ENCODE data around the gene SLC29A3. TPM values are rescaled to one million over a fixed set of nuclear protein-coding genes. Genes with fewer than 3 reads are reported as not detected.
A peak's percentile ranks its signal among the peaks of the same experiment; 100 is the strongest.

Gene SLC29A3
- total RNA-seq, 3 donors from 2014 or later (not counting 1 experiment from before 2014, with no cell fraction given) = 4.0 to 6.6 (median 5.3) TPM

DNA sequence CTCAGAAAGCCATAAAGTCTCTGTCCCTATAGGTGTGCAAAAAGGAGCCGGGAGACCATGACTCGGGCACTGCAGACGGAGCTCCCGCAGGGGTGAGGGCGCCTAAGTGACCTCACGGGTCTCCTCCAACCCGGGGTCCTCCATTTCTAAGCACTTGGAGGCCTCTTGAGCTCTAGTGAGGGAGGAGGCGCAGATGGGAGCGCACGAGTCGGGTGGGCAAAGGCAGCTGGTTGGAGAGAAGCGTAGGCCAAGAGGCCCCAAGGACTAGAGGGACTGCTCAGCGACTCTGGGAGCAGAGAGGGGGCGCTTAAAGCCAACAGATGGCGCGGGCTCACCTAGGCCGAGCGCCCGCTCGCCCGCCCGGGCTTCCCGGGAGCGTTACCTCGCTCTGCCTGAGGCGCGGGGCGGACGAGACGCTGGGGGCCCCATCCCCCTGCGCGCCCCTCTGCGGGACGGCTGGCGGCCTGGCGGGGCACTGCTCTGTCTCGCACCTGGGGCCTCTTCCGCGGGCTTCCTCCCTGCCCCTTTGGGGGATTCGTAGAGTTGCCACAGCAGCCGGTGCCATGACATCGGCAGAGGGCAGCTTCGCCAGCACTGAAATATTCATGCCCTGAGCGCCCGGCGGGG lies 77.1 kb downstream of the SLC29A3 start:
- ATAC-seq (peak; percentile 25 to 75 (median 66)), DNase-seq (peak in 1 of 2 donors; percentile 59)
- 16% methylated on average over 46 of the region's 46 CpGs for WGBS (ENCODE audit: insufficient coverage)
- H3K4me3 ChIP-seq (ENCODE audit: low read length) = peak overlapping the region; percentile 10
- H3K4me1 ChIP-seq (ENCODE audit: control insufficient read depth, insufficient read depth, low read length) = peaks cover 13% of the 10 kb centered on the region
- intact Hi-C loops (cut with micrococcal nuclease) = no loop called here
- Mint-ChIP-seq H3K4me1 (peaks cover 5 to 13% of the 10 kb centered on the region in 2 donors), H3K4me3 (peak overlapping the region; percentile 69), H3K27me3 (ENCODE audit: low read depth in 2 of 2) (peaks cover 51 to 66% of the 10 kb centered on the region in 2 donors), H3K36me3 (no peaks in the 10 kb centered on the region), H3K27ac (no peak overlapping the region), H3K9me3 (no peaks in the 10 kb centered on the region)
- TF ChIP-seq, protein P1, sequence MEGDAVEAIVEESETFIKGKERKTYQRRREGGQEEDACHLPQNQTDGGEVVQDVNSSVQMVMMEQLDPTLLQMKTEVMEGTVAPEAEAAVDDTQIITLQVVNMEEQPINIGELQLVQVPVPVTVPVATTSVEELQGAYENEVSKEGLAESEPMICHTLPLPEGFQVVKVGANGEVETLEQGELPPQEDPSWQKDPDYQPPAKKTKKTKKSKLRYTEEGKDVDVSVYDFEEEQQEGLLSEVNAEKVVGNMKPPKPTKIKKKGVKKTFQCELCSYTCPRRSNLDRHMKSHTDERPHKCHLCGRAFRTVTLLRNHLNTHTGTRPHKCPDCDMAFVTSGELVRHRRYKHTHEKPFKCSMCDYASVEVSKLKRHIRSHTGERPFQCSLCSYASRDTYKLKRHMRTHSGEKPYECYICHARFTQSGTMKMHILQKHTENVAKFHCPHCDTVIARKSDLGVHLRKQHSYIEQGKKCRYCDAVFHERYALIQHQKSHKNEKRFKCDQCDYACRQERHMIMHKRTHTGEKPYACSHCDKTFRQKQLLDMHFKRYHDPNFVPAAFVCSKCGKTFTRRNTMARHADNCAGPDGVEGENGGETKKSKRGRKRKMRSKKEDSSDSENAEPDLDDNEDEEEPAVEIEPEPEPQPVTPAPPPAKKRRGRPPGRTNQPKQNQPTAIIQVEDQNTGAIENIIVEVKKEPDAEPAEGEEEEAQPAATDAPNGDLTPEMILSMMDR (IDR thresholded peaks at IDR 0.05) = no peak
- no peaks in the 10 kb centered on the region for H3K9me3 ChIP-seq (ENCODE audit: control insufficient read depth, insufficient read depth, low read length)
- H3K36me3 ChIP-seq (ENCODE audit: control insufficient read depth, insufficient read depth, low read length) = no peaks in the 10 kb centered on the region
- no peak overlapping the region for H3K27ac ChIP-seq (ENCODE audit: low read length)
- peaks cover 26% of the 10 kb centered on the region for H3K27me3 ChIP-seq (ENCODE audit: control insufficient read depth, insufficient read depth, low read length)

DNA sequence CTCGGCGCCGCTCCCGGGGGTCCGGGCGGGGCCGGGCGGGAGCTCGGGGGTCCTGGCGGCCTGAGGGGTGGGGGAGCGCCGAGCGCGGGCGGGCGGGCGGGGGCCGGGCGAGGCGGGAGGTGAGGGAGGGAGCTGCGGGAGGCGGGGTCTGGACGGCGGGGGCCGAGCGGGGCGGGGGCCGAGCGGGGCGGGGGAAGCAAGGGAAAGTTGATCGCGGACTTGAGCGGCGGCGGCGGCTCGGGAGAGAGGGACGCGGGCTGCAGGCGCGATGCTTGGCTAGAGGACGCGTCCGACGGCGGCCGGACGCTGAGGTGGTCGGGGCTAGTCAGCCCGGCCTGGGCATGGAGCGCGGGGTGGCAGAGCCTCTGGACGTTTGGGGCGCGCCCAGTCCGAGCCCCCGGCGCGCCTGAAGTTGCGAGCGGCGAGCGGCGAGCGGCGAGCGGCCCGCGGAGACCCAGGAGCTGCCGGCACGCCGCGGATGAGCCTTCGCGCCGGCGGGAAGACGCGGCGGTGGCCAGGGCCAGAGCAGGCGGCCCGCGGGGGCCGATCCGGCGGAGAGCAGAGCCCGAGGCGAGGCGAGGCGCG lies 77.7 kb downstream of the SLC29A3 start, which contains the start of gene CDH23:
CDH23 (plus strand) TSS at position 210 of the 585 bp plus-strand sequence. CDS start 42,912 bp downstream, outside the sequence.
- no peaks in the 10 kb centered on the region for H3K9me3 Mint-ChIP-seq
- H3K36me3 Mint-ChIP-seq = no peaks in the 10 kb centered on the region
- peak within 1 kb of the TSS; percentile 10 for H3K4me3 ChIP-seq (ENCODE audit: low read length)
- intact Hi-C loops (cut with micrococcal nuclease) = no loop called here
- H3K27me3 ChIP-seq (ENCODE audit: control insufficient read depth, insufficient read depth, low read length) = peaks cover 26% of the 10 kb centered on the region
- peak within 1 kb of the TSS; percentile 72 for H3K4me3 Mint-ChIP-seq
- H3K4me1 ChIP-seq (ENCODE audit: control insufficient read depth, insufficient read depth, low read length) = peaks cover 13% of the 10 kb centered on the region
- no peak within 1 kb of the TSS for H3K27ac ChIP-seq (ENCODE audit: low read length)
- peak in 1 of 2 donors; percentile 15 for DNase-seq
- peaks cover 5 to 13% of the 10 kb centered on the region in 2 donors for H3K4me1 Mint-ChIP-seq
- TF ChIP-seq, protein P1 (IDR thresholded peaks at IDR 0.05) = no peak
- no peaks in the 10 kb centered on the region for H3K9me3 ChIP-seq (ENCODE audit: control insufficient read depth, insufficient read depth, low read length)
- peaks cover 45 to 60% of the 10 kb centered on the region in 2 donors for H3K27me3 Mint-ChIP-seq (ENCODE audit: low read depth in 2 of 2)
- under 1% methylated on average over 76 of the region's 91 CpGs for WGBS (ENCODE audit: insufficient coverage)
- no peaks in the 10 kb centered on the region for H3K36me3 ChIP-seq (ENCODE audit: control insufficient read depth, insufficient read depth, low read length)
- no peak within 1 kb of the TSS for H3K27ac Mint-ChIP-seq
- peak in 2 of 3 donors; percentile 48 to 52 for ATAC-seq

DNA sequence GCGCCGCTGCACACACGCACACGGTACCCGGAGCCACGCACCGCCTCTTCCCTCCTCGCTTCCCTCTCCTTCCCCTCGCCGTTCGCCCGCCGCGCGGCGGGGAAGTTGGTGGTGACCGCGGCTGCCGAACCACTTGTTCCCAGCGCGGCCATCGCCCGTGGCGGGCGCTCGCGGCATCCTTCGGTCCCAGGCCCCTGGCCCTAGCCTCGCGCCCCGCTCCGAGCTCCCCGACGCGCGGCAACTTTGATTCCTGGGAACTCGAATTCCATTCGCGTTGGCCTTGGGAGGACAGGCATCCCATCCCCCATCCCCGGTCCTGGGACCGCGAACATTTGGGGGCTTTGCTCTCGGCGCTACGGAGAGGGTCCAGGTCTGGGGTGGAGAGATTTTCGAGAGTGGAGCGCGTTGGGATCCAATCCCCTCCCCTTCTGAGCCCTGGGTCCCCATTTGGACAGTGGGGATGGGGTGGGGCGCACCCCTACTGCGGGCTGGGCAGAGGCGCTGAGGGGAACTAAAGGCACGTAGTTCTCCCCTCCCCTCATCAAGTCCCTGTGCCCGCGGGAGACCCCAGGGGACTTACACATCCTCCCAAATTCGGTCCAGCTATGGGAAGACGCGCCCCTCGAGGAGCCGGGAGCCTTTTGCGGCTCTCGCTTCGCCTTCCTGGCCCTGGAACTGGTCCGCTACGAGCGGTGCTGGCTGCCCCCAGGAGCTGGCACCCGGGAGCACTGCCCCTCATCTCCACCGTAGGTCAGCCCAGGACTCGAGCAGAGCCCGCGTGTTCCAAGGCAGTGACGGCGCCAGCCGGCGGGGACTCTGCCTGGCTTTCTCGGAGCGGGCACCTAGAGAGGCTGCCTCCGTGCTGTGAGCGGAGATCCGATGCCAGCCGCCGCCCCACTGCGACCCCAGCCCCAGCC lies 78.5 kb downstream of the SLC29A3 start:
- no peak overlapping the region for H3K27ac ChIP-seq (ENCODE audit: low read length)
- no peak for ATAC-seq
- H3K4me1 Mint-ChIP-seq = peaks cover 5 to 13% of the 10 kb centered on the region in 2 donors
- TF ChIP-seq, protein P1 (IDR thresholded peaks at IDR 0.05) = no peak
- no peaks in the 10 kb centered on the region for H3K9me3 ChIP-seq (ENCODE audit: control insufficient read depth, insufficient read depth, low read length)
- peaks cover 42 to 54% of the 10 kb centered on the region in 2 donors for H3K27me3 Mint-ChIP-seq (ENCODE audit: low read depth in 2 of 2)
- no peaks in the 10 kb centered on the region for H3K36me3 Mint-ChIP-seq
- DNase-seq = no peak
- H3K4me3 ChIP-seq (ENCODE audit: low read length) = no peak overlapping the region
- intact Hi-C loops (cut with micrococcal nuclease) = no loop called here
- H3K9me3 Mint-ChIP-seq = no peaks in the 10 kb centered on the region
- peaks cover 13% of the 10 kb centered on the region for H3K4me1 ChIP-seq (ENCODE audit: control insufficient read depth, insufficient read depth, low read length)
- H3K27me3 ChIP-seq (ENCODE audit: control insufficient read depth, insufficient read depth, low read length) = peaks cover 22% of the 10 kb centered on the region
- no peak overlapping the region for H3K4me3 Mint-ChIP-seq
- WGBS (ENCODE audit: insufficient coverage) = 3% methylated on average over 79 of the region's 82 CpGs
- no peaks in the 10 kb centered on the region for H3K36me3 ChIP-seq (ENCODE audit: control insufficient read depth, insufficient read depth, low read length)
- no peak overlapping the region for H3K27ac Mint-ChIP-seq

Data from natural killer cell (primary cell).